HG03520 (cell line): ENCODE measurements around the gene CAMK2B.
"Not testable (repeated sequence)": the region's sequence is repeated elsewhere in the genome, so short reads cannot be mapped to it uniquely, and the experiment has no call there.

ENCODE experiments used
- ATAC-seq: cut with Tn5 transposase; IDR thresholded peaks from one replicate; pipeline ENCODE4 v1.9.1; 2021; ENCODE audit warnings: mild to moderate bottlenecking, moderate library complexity; ENCODE audit not compliant: unreplicated experiment

Gene CAMK2B

DNA sequence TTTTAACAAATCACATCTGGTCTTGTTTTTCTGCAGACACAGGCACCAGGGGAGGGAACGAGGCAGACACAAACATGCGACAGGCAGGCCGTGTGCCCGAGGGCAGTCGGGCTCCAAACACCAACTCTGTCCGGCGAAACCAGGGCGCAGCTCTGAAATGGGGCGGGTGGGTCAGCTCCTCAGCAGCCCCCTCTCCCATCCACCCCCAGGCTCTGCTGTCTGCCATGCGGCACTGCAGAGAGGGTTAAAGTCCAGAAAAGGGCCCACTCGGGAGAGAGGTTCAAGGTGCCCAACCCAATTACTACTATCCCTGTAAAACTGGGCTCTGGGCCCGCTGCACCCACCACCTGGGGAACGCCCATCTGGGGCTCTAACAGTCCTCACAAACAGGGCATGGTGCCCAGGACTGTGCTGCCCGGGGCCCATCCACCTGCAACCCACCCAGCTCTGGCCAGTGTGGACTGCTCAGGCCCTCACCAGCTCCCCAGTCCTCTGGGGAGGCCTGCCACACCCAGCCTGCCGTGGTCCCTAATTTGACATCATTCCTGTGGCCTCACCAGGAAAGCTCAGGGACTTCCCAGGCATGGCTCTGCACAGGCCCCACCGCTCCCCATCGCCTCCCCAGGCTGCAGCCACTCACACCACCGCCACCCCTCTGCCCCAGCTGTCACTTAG, 105.9 kb downstream of the CAMK2B start:
- no peak for ATAC-seq

DNA sequence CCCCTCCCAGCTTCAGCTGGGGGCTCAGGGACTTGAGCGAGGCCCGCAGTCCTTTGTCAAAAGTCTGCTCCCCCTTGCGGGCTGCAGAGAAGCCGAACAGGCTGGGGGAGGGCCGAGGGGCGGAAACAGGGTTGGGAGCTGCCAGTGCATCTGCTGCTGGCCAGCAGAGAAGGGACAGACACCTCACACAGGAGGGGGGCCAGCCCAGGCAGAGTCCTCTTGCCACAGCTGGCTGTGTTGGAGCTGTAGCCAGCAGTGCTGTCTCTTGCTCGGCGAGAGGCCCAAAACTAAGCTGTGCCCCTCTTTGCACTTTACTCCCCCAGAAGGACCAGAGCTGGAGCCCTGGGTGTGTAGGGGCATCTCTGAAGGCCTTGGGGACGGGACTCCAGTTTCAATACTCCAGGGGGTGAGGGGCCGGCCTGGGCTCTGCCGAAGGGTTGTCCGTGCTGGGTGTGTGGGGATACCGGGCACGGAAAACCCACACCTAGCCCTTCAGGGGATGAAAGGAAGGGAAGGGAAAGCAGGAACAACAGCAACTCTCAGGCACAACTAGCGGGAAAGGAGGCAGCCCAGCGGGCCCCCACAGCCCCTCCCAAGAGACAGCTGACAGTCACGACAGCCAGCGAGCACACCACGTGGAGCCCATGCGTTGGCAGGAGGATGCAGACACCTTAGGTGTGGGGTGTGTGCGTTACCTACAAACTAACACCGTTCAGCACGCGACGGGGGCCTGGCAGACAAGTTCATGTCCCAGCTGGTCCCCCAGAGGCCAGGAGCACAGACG, 106.8 kb downstream of the CAMK2B start:
- ATAC-seq: no peak

DNA sequence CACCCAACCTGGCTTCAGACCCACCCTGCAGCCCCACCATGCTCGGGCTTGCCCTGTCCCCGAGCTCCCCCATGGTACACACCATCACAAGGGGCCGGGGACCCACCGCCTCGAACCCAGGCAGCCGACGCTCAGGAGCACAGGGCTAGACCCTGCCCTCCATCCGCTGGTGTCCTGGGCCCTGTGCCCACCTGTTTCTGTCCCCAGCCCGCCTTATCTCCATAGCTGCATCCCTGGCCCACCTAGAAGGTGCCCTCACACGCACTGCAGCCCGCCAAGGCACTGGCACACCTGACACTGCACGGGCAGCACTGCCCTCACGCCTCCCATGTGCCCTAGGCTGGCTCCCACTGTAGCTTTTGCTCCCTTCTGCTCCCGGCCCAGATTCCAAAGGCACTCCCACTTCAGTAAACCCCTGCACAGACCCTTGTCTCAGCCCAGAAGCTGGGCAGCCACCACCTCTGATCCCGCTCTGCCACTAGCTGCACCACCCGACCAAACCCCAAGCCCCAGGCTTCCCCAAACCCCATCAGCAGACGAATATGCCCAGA, 107.5 kb downstream of the CAMK2B start:
- ATAC-seq: no peak

DNA sequence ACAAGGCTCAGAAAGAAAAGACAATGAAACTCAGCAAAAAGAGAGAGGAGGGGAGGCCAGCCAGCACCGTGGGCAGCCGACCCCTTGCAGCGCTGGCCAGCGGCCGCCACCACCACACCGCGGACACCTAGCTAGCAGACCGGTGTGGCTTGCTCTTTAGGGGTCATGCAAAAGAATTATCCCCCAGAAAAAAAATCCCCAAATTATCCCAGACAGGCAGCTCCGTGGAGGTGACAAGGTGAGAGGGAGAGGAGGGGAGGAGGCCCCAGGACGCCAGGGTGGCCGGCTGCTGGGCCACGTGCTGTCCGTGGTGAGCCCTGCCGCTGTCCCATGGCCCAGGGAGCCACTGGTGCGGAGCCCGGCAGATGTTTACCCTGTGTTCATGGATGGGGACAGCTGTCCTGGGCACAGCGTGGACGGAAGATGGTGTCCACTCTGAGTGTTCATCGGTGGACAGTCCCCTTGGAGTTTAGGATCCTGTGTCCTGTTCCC, 108.1 kb downstream of the CAMK2B start:
- no peak for ATAC-seq

DNA sequence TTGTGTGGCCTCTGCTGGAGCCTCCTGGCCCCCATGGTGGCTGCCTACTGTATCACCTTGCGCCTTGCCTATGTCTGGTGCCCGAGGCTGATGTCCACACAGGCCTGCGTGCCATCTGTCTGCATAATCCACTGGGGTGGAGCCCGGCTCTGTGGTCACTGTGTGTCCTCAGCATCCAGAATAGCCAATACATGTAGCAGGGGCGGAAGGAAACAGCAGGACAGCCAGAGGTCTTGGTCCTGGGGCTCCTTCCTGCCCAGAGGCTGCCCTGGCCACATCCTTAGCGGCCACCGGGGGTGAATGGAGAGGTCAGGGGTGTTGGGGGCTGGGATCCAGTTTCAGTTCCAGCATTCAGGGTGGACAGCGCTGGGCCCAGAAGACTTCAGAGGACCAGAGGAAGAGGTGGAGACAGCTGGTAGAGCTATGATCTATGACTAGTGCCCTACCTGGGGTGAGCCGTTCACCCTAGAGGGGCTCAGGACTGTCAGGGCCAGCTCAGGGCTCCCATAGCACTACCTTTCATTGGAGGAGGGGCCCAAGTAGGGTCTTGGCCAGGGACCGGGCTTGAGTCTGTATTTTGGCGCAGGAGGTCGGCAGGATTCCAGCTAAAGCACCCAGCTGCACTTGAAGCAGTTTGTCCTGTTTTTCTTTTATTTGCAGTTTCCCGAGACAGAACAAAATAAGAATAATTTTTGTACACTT, 108.7 kb downstream of the CAMK2B start:
- no peak for ATAC-seq

DNA sequence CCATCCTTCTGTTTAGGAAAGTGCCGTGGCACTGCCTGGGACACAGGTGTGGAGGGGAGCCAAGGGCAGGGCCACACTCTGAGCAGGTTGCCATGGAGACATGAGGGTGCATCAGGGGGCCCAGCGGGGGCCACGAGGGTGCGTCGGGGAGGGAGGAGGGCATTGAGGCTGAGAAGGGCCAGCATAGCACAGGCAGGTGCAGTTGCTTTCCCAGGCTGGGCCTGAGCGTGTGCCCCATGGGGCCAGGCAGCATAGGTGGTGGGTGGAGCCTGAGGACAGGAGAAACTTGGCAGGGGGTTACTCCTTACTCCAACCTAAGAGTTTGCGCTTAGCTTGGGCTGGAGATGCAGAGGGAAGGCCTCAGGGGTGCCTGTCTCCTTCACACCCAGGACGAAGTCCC, 109.4 kb downstream of the CAMK2B start:
- no peak for ATAC-seq

DNA sequence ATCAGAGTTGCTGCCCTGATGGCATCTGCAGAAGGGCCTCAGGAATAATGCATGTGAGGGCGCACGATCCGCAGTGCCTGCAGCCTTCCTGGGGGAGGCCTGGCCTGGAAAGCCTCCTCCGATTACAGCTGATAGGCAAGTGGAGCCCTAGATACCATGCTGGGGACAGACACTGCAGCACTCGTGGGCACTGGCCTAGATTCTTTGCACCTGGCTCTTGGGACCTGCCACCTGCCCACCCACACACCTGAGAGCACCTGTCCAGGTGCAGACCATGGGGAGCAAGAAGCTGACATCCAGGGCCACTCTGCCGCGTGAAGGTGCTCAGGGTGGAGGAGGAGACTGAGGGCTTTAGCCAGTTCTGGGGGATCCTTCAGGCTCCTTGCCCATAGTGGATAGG, 109.9 kb downstream of the CAMK2B start:
- ATAC-seq: no peak

DNA sequence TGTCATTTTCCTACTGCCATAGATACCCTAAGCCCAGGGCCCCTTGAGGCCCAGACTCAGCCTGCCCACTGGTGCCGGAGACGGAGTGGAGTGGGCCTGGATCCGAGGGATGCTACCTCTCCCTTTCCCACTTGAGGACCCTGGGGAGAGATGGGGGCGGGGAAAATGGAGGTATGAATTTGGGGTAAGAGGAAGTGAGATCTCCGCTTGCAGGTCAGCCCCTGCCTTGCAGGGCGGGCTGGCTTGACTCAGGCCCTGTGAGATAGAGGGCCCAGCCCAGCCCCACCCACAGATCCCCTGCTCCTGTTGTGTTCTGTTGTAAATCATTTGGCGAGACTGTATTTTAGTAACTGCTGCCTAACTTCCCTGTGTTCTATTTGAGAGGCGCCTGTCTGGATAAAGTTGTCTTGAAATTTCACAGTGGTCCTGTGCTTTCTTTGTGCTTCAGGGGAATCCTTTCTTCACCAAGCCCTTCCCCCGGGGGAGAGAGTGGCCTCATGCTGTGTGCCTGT, 111.5 kb downstream of the CAMK2B start:
- ATAC-seq: no peak

DNA sequence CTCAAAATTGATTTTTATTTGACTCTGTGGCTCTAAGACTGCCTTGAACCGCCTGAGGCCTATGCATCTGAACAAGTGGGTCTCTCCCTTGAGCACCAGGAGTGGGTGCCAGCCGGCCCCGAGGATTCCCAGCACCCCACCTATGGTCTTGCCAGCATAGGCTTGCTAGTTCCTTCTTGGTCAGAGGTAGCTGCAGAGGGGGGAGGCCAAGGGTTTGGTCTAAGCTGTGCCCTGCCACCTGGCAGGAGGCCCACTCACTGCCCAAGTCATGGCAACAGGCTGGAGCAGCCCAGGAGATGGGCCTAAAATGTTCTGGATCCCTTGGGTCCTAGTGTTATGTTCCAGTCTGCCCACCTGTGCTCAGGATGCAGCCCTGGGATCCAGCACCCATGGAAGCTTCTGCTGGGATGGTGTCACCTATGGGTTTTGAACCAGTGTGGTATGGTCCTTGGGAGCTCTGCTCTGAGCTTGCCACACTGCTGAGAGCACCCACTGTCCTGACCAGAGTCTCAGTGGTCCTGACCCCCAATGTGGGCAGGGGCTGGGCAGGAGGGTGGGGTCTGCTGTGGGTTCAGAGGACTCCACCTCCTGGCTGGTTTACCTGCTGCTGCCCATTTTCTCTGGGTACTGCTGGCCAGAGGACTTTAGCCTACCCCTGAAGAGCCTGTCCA, 112.1 kb downstream of the CAMK2B start:
- no peak for ATAC-seq

DNA sequence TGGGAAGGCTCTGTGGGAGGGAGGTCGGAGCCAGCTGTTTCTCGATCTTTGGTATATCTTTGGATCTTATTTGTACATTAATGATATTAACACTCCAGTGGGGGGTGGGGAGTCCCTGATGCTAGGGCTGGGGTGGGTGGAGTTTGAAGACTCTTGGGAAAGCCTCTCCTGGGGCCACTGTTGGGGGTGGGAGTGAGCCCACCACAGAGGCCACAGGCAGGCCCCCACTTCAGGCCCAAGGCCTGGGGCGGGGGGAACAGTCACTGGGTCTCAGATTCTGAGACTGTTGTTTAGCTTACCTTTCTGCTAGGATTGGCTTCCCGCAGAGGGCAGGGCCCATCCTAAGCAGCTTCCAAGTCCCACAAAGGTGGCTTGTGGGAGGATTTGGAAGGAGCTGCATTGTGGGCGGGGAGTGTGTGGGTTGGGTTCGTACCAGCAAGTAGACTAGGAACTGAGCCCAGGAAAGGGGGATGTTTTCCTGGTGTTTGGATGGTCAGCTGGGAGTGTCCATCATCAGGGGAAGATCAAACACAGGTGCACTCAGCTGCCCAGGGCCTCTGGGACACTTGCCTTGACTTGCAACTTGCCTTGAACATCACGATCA, 112.7 kb downstream of the CAMK2B start:
- no peak for ATAC-seq

DNA sequence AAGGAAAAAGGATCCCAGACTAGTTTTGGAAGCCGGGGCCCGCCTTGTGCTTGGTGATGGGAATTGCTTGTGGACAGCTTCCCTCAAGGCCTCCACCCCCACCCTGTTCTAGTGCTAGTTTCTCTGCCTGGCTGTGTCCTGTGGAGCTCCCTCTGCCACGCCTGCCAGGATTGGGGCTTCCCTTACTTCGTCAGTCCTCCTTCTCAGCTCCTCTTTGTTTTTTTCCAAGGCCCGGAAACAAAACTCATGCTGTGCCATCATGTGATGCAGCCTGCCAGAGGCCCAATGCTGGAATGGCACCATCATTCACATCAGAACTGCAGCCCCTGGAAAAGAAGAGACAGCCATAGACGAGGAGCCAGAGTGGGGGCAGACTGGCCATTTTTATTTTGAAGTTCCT, 113.4 kb downstream of the CAMK2B start:
- ATAC-seq: no peak

DNA sequence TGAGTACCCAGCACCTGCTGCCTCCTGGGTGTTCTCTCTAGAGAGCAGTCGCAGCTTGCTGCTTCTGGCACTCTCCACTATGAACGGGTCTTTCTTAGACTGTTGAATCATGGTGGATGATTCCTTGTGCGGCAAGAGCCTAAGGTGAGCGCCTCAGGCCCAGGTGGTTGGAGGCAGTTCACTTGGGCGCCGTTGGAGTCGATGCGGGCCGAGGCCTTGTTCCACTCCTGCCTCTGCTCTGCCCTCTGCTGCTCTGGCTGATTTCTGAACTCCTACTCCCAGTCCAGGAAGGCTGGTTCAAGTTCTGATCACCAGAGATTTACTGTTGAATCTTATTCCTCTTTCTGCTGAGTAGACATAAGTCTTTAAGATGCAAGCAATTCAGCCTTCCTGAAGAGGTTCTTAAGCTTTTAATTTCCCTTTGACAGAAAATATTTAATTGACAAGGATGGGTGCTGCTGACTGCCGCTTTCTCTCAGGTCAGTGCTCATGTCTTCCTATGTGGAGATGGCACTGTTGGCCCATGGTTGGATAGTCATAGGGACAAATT, 114.2 kb downstream of the CAMK2B start:
- ATAC-seq: no peak

DNA sequence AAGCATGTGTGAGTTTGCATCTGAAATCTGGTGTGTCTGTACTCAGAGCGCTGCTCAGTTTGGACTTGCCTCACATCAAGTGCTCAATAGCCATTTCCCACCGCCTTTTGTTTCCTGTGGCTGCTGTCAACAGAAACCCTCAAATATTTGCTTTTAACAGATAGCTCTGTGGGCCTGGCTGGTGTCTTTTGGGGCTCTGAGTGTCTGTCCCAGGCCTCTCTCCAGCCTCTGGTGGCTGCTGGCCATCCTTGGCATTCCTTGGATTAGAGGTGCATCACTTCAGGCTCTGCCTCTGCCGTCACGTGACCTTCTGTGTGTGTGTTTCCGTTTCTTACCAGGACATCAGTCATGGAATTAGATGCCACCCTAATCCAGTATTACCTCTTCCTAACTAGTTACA, 115.3 kb downstream of the CAMK2B start:
- no peak for ATAC-seq

DNA sequence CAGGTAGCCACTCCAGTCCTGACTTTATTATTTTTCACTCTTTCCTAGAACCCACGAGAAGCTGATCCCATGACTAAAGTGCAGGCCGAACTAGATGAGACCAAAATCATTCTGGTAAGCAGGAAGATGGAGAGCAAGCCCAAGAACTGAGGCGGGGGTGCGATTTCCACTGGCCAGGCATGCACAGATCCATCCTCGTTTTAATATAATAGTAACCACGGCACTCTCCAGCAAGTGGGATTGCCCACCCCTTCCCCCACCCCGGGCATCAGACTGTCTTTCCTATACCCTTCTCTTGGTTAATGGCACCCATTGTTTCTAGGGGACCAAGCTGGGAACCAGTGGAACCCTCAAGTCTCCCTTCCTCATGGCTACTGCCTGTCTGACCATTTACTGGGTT, 117.3 kb downstream of the CAMK2B start:
- ATAC-seq: no peak

DNA sequence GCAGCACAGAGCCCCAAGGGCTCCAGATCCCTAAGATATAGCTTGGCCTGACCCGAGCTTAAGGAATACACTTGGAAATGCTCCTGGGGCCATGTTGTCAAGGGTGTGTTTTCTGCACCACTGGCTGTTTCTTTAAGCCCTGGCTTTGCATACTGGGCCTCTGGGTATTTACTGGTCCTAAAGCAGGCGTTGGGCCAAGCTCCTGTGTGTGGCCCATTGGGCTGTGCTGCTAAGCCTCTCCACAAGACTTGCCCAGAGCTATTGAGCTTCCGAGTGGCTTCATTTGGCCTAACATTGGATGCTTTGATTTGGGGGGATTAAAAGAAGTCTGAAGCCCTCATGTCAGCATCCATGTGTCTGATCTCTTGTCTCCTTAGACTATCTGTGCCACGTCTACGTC, 119.4 kb downstream of the CAMK2B start:
- no peak for ATAC-seq

DNA sequence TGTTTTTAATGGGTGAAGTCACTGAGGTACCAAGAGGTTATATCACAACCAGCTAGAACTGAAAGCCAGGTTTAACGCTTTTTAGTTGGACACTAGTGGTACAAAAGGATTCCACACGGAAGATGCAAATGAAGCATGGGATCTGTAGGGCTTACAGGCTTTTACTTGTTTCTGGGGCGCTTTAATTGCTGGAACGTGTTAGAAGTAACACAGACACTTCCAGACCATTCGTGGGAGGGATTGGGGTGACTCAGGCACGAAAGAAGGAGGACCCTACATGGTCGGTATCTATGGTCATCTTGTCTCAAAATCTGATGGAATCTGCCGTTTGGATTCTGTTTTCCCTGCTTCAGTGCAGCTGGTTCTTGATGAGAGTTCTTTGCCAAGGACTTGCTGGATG, 123.6 kb downstream of the CAMK2B start:
- no peak for ATAC-seq

DNA sequence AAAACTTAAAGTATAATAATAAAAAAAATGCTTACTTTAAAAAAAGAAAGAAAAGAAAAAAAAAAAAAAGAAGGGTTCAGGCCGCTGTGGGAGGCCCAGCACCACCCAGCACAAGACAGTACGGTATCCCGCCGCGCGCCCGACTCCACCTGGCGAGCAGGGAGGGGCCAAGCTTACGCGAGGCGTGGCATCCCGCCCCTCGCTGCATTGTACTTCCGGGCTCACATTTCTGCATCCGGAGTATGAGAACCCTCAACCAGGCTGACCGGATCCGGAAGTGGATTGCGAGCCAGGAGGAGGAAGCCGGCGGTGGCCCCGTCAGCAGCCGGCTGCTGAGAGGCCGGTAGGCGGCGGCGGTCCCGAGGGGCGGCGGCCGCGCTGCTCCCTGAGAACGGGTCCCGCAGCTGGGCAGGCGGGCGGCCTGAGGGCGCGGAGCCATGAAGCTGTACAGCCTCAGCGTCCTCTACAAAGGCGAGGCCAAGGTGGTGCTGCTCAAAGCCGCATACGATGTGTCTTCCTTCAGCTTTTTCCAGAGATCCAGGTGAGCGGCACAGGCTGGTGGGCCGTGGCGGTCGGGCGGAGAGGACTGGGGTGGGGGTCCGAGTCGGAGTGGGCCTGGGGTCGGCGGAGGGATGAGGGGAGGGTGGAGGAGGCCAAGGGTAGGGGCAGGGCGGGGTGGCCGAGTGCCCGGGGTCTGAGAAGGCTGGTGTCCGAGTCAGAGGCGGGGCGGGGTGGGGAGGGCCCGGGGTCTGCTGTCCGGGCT, 124.5 kb downstream of the CAMK2B start, which contains the start of gene YKT6:
YKT6 (plus strand) TSS at position 280 of the 763 bp plus-strand sequence; CDS start at position 438, 158 bp downstream.
- peak; percentile 99 for ATAC-seq

DNA sequence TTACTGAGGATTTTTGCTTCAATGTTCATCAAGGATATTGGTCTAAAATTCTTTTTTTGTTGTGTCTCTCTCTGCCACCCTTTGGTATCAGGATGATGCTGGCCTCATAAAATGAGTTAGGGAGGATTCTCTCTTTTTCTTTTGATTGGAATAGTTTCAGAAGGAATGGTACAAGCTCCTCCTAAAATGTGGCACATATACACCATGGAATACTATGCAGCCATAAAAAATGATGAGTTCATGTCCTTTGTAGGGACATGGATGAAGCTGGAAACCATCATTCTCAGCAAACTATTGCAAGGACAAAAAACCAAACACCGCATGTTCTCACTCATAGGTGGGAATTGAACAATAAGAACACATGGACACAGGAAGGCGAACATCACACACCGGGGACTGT, 125.2 kb downstream of the CAMK2B start:
- not testable (repeated sequence) for ATAC-seq

DNA sequence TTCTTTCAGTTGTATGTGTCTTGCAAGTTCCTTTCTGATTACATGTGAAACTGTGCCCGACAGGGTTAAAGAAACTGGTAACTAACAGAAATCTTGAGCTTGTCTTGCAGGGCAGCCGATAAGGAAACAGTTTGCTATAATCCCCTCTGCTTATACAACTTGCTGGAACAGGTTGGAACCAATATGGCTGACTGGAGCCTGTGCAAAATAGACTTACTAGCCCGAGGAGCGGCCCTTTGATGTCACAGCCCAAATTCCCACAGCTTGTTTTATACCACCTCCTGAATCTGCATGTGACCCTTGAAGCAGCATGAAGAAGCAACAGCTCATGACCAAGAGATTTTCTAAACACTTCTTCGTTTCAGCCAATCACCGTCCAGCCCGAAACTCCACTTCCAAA, 127.9 kb downstream of the CAMK2B start:
- no peak for ATAC-seq
